ENCODE results near the gene NHLH2.

The NHLH2 gene

DNA sequence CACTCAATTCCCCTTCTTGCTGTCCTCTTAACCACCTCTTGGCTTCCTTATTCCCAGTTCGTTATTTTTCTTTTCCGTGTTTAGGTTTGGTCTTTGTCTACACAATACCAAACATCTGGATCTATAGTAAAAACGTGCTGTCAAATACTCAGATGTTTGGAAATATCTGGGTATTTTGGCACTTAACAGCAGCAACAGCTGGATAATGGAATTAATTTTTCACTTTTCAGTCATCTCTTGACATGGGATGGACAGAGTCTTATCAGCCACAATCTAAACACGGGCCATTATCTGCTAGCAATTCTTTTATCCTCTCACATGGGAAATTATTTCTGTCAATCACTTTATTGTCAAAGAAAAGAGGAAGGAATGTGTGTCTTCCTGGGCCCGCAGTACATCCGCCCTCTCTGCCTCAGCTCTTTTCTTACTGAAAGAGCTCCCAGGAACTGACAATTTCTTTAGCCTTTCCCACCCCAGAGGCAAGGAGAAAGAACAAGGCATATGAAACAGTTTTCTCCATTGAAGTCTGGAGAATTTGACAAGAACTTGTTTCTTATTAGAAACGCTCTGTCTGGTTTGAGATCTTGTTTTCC, 13.4 kb downstream of the NHLH2 start:
- ChIA-PET CTCF (interaction anchor here (1.2 kb wide), 1 partner anchor 20 kb away, joined by 3 read pairs; no protein-coding TSS in a partner anchor), POLR2A (no interaction called here)
- no peak overlapping the region for H3K4me3 ChIP-seq (ENCODE audit: low read depth, low read length)

DNA sequence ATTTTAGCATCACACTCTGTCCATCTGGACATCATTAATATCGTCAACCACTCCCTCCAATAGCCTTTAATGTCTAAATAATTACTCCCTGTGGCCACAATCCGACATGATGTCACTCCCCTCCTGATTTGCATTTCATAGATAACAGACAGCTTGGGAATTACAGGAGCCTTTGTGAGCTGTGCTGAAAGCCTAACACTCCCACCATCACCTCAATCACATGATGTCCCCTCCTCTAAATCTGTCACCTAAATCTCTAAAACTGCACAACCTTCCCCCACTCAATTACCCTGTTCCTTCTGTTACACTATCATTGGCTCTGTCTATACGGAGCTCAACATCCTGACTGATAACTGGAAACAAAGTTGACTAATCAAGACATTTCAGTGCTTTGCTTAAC, 14.3 kb downstream of the NHLH2 start:
- ChIA-PET POLR2A (no interaction called here), CTCF (interaction anchor here (1.2 kb wide), 1 partner anchor 19 kb away, joined by 3 read pairs; no protein-coding TSS in a partner anchor)
- TF ChIP-seq, protein P1, sequence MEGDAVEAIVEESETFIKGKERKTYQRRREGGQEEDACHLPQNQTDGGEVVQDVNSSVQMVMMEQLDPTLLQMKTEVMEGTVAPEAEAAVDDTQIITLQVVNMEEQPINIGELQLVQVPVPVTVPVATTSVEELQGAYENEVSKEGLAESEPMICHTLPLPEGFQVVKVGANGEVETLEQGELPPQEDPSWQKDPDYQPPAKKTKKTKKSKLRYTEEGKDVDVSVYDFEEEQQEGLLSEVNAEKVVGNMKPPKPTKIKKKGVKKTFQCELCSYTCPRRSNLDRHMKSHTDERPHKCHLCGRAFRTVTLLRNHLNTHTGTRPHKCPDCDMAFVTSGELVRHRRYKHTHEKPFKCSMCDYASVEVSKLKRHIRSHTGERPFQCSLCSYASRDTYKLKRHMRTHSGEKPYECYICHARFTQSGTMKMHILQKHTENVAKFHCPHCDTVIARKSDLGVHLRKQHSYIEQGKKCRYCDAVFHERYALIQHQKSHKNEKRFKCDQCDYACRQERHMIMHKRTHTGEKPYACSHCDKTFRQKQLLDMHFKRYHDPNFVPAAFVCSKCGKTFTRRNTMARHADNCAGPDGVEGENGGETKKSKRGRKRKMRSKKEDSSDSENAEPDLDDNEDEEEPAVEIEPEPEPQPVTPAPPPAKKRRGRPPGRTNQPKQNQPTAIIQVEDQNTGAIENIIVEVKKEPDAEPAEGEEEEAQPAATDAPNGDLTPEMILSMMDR (IDR thresholded peaks at IDR 0.05; ENCODE audit: insufficient read depth, low read length, missing control alignments): no peak
- DNase-seq (ENCODE audit: low read depth, low spot score): no peak
- H3K4me3 ChIP-seq (ENCODE audit: low read depth, low read length): no peak overlapping the region

More for the DNA sequence above, 13.4 kb downstream of the NHLH2 start:
- TF ChIP-seq, protein P1 (IDR thresholded peaks at IDR 0.05; ENCODE audit: insufficient read depth, low read length, missing control alignments): no peak
- DNase-seq (ENCODE audit: low read depth, low spot score): no peak

DNA sequence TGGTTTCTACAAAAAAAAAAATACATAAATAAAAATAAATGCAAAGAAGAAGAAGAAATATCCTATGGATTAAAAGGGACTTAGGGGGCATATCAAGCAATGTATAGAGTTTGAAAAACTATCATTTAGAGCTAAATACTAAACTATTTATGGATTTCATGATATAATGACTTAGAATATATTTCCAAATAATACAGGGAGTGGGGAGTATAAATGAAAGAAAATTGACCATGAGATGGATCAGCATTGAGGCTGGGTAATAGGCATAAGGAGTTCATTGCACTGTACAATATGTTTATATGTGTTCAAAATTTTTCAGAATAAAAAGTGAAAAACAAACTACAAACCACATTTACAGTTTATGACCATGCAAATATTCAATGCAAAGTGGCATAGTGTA, 18.8 kb downstream of the NHLH2 start:
- TF ChIP-seq, protein P1 (IDR thresholded peaks at IDR 0.05; ENCODE audit: insufficient read depth, low read length, missing control alignments): no peak
- DNase-seq (ENCODE audit: low read depth, low spot score): no peak
- POLR2A ChIA-PET: no interaction called here
- CTCF ChIA-PET: interaction anchor here (1.4 kb wide), 1 partner anchor 11 kb away, joined by 4 read pairs; no protein-coding TSS in a partner anchor
- no peak overlapping the region for H3K4me3 ChIP-seq (ENCODE audit: low read depth, low read length)

DNA sequence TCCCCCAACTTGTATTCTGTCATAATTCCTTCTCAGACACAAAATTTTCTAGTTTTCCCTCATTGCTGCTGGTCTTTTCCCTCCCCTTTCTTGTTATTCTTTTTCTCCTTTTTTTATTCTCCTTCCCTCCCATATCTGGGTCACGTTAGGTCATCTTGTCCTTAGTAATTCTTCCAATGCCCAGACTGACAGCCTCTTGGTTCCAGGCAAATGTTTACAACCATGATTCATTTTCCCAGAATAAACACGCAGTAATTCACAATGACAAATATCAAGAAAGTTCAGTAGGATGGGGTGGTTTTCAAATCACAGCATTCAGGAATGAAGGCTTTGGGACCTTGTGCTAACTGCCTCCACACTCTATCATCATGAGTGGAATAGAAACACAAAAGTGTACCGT, 25.2 kb downstream of the NHLH2 start:
- no peak overlapping the region for H3K4me3 ChIP-seq (ENCODE audit: low read depth, low read length)
- ChIA-PET POLR2A (no interaction called here), CTCF (interaction anchor here (1.0 kb wide), 1 partner anchor 323 kb away, joined by 3 read pairs; no protein-coding TSS in a partner anchor)
- no peak for DNase-seq (ENCODE audit: low read depth, low spot score)
- TF ChIP-seq, protein P1 (IDR thresholded peaks at IDR 0.05; ENCODE audit: insufficient read depth, low read length, missing control alignments): no peak

DNA sequence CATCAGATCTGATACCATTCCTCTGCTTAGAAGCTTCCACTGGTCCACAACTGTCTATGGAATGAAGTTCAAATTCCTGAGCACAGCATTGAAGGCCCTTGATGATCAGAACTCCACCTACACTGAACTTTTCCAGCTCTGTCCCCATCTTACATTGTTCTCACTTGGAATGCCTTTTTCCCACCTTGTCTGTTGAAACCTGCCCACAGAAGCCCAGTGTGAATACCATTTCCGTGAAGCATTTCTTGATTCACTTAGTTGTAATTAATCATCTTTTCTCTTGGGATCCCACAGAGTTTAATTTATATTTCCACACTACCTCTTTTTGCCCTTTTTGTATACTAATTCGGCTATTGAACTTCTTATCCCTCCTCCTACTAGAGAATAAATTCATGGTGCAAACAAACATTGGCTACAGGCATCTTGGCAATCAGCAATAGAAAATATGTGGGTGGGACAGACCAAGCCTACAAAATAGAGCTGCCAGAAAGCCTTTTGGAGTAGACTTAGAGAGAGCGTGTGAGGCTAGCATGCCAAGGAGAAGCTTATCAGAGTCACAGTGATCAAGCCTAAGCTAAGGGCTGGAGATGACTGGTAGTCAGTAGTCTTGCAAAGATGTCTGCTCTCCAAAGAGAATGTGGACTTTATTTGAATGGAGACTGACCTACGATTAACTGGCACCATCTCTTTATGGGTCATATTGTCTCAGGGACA, 26.1 kb downstream of the NHLH2 start:
- ChIA-PET CTCF (interaction anchor here (1.0 kb wide), 1 partner anchor 324 kb away, joined by 3 read pairs; no protein-coding TSS in a partner anchor), POLR2A (no interaction called here)
- TF ChIP-seq, protein P1 (IDR thresholded peaks at IDR 0.05; ENCODE audit: insufficient read depth, low read length, missing control alignments): no peak
- DNase-seq (ENCODE audit: low read depth, low spot score): no peak
- H3K4me3 ChIP-seq (ENCODE audit: low read depth, low read length): no peak overlapping the region

DNA sequence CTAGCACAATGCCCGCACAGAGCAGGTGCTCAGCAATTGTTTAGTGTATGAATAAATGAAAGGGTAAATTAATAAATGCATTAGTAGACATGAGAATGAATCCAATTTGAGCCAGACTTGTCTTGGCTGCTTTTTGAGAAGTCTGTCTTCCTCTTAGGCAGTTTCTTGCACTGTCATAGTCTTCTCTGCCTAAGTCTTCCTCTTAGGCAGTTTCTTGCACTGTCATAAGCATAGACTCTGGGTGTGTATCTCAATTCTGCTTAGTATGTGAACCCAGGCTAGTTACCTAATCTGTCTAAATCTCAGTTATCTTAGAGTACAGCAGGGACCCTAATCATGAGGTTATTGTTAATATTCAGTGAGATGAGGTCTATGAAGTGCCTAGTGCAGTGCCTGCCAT, 27.2 kb downstream of the NHLH2 start:
- H3K4me3 ChIP-seq (ENCODE audit: low read depth, low read length): no peak overlapping the region
- ChIA-PET POLR2A (no interaction called here), CTCF (no interaction called here)
- no peak for DNase-seq (ENCODE audit: low read depth, low spot score)
- TF ChIP-seq, protein P1 (IDR thresholded peaks at IDR 0.05; ENCODE audit: insufficient read depth, low read length, missing control alignments): no peak
